ENCODE results near the gene GPRC5A.

Gene GPRC5A

GRCh38 chr12:12908252-12908651, 16.9 kb downstream of the GPRC5A start:
- Histone ChIP-seq H3K4me3 (ENCODE audit: low read length) (no peak overlapping the region), H3F3A (ENCODE audit: insufficient read depth, low read length) (no peaks in the 10 kb centered on the region), H3K27ac (ENCODE audit: low read length) (no peak overlapping the region), H3K27me3 (replicated peaks; ENCODE audit: insufficient read depth, low read length) (no peaks in the 10 kb centered on the region), H3K4me1 (ENCODE audit: low read length) (peaks cover 9% of the 10 kb centered on the region), H3K9ac (ENCODE audit: low read length) (no peak overlapping the region), H3K9me2 (replicated peaks; ENCODE audit: insufficient read depth, low read length) (no peaks in the 10 kb centered on the region), H3K36me3 (replicated peaks; ENCODE audit: insufficient read depth, low read length) (no peaks in the 10 kb centered on the region), H3K4me2 (ENCODE audit: low read depth, low read length) (no peak overlapping the region), H3K79me2 (ENCODE audit: low read length) (no peaks in the 10 kb centered on the region), H4K20me1 (ENCODE audit: insufficient read depth, low read length) (no peaks in the 10 kb centered on the region), H2AFZ (ENCODE audit: low read length) (no peak overlapping the region), H3K9me3 (replicated peaks; ENCODE audit: insufficient read depth, low read length) (no peaks in the 10 kb centered on the region)
- no peak for DNase-seq
- no peak for TF ChIP-seq EZH2phosphoT487 (IDR thresholded peaks at IDR 0.05; ENCODE audit: low read length)

- no peak overlapping the region for H3K4me3 ChIP-seq (ENCODE audit: low read length)
- DNase-seq, result no peak
- H3K4me1 ChIP-seq (ENCODE audit: low read length), result peaks cover 9% of the 10 kb centered on the region
- H3K79me2 ChIP-seq (ENCODE audit: low read length), result no peaks in the 10 kb centered on the region
- no peaks in the 10 kb centered on the region for H4K20me1 ChIP-seq (ENCODE audit: insufficient read depth, low read length)
- no peaks in the 10 kb centered on the region for H3K9me2 ChIP-seq (replicated peaks; ENCODE audit: insufficient read depth, low read length)
- H3K9me3 ChIP-seq (replicated peaks; ENCODE audit: insufficient read depth, low read length), result no peaks in the 10 kb centered on the region
- H3K4me2 ChIP-seq (ENCODE audit: low read depth, low read length), result no peak overlapping the region
- H2AFZ ChIP-seq (ENCODE audit: low read length), result peak overlapping the region; percentile 25
- no peak overlapping the region for H3K9ac ChIP-seq (ENCODE audit: low read length)
- no peaks in the 10 kb centered on the region for H3F3A ChIP-seq (ENCODE audit: insufficient read depth, low read length)
- no peaks in the 10 kb centered on the region for H3K36me3 ChIP-seq (replicated peaks; ENCODE audit: insufficient read depth, low read length)
- H3K27me3 ChIP-seq (replicated peaks; ENCODE audit: insufficient read depth, low read length), result no peaks in the 10 kb centered on the region
- H3K27ac ChIP-seq (ENCODE audit: low read length), result no peak overlapping the region
- no peak for TF ChIP-seq EZH2 (optimal IDR thresholded peaks at IDR 0.05; ENCODE audit: low read depth, low read length)
- no peak for TF ChIP-seq EZH2phosphoT487 (IDR thresholded peaks at IDR 0.05; ENCODE audit: low read length)
- no peak for TF ChIP-seq CTCF (IDR thresholded peaks at IDR 0.05; ENCODE audit: low read length)
These were observed 17.3 kb downstream of the GPRC5A start for GRCh38 chr12:12908711-12909110.

GRCh38 chr12:12909228-12909994, 18.0 kb downstream of the GPRC5A start:
- H3K4me3 ChIP-seq (ENCODE audit: low read length), result no peak overlapping the region
- DNase-seq, result no peak
- no peaks in the 10 kb centered on the region for H3K9me3 ChIP-seq (replicated peaks; ENCODE audit: insufficient read depth, low read length)
- H3K27me3 ChIP-seq (replicated peaks; ENCODE audit: insufficient read depth, low read length), result no peaks in the 10 kb centered on the region
- no peak overlapping the region for H3K9ac ChIP-seq (ENCODE audit: low read length)
- no peak overlapping the region for H3K4me2 ChIP-seq (ENCODE audit: low read depth, low read length)
- no peaks in the 10 kb centered on the region for H3F3A ChIP-seq (ENCODE audit: insufficient read depth, low read length)
- no peak overlapping the region for H3K27ac ChIP-seq (ENCODE audit: low read length)
- no peaks in the 10 kb centered on the region for H3K36me3 ChIP-seq (replicated peaks; ENCODE audit: insufficient read depth, low read length)
- no peaks in the 10 kb centered on the region for H3K9me2 ChIP-seq (replicated peaks; ENCODE audit: insufficient read depth, low read length)
- no peak for TF ChIP-seq EZH2 (optimal IDR thresholded peaks at IDR 0.05; ENCODE audit: low read depth, low read length)
- no peak for TF ChIP-seq EZH2phosphoT487 (IDR thresholded peaks at IDR 0.05; ENCODE audit: low read length)
- no peak for TF ChIP-seq CTCF (IDR thresholded peaks at IDR 0.05; ENCODE audit: low read length)
- H2AFZ ChIP-seq (ENCODE audit: low read length), result peak overlapping the region; percentile 25
- no peaks in the 10 kb centered on the region for H3K79me2 ChIP-seq (ENCODE audit: low read length)
- peaks cover 9% of the 10 kb centered on the region for H3K4me1 ChIP-seq (ENCODE audit: low read length)
- no peaks in the 10 kb centered on the region for H4K20me1 ChIP-seq (ENCODE audit: insufficient read depth, low read length)

GRCh38 chr12:12909995-12910420, 18.6 kb downstream of the GPRC5A start:
- no peaks in the 10 kb centered on the region for H3K9me3 ChIP-seq (replicated peaks; ENCODE audit: insufficient read depth, low read length)
- no peaks in the 10 kb centered on the region for H4K20me1 ChIP-seq (ENCODE audit: insufficient read depth, low read length)
- no peaks in the 10 kb centered on the region for H3K9me2 ChIP-seq (replicated peaks; ENCODE audit: insufficient read depth, low read length)
- peaks cover 9% of the 10 kb centered on the region for H3K4me1 ChIP-seq (ENCODE audit: low read length)
- H3F3A ChIP-seq (ENCODE audit: insufficient read depth, low read length), result no peaks in the 10 kb centered on the region
- H3K27ac ChIP-seq (ENCODE audit: low read length), result no peak overlapping the region
- no peak overlapping the region for H3K4me3 ChIP-seq (ENCODE audit: low read length)
- no peaks in the 10 kb centered on the region for H3K36me3 ChIP-seq (replicated peaks; ENCODE audit: insufficient read depth, low read length)
- no peak overlapping the region for H3K4me2 ChIP-seq (ENCODE audit: low read depth, low read length)
- H3K27me3 ChIP-seq (replicated peaks; ENCODE audit: insufficient read depth, low read length), result no peaks in the 10 kb centered on the region
- TF ChIP-seq EZH2phosphoT487 (IDR thresholded peaks at IDR 0.05; ENCODE audit: low read length) (no peak), EZH2 (optimal IDR thresholded peaks at IDR 0.05; ENCODE audit: low read depth, low read length) (no peak), CTCF (IDR thresholded peaks at IDR 0.05; ENCODE audit: low read length) (no peak)
- no peak for DNase-seq
- H3K79me2 ChIP-seq (ENCODE audit: low read length), result no peaks in the 10 kb centered on the region
- no peak overlapping the region for H2AFZ ChIP-seq (ENCODE audit: low read length)
- no peak overlapping the region for H3K9ac ChIP-seq (ENCODE audit: low read length)

Data from MM.1S (cell line).